DOHH2 (cell line): ENCODE measurements around the gene C9orf85.

Experiments
- CTCF ChIP-seq: fragments of 200-600 bp; sonication (generic); IDR thresholded peaks from one replicate; pipeline ENCODE4 v1.5.1; 2014; ENCODE audit warnings: antibody characterized with exemption, mild to moderate bottlenecking, low read depth, low read length; ENCODE audit not compliant: poor library complexity, severe bottlenecking
- EZH2phosphoT487 ChIP-seq: fragments of 200-600 bp; sonication (generic); IDR thresholded peaks from 2 replicates; pipeline ENCODE4 v1.6.1; 2017; ENCODE audit warnings: borderline replicate concordance, mild to moderate bottlenecking, antibody characterized with exemption, low read length, moderate library complexity, mixed read lengths

- TF ChIP-seq CTCF (no peak), EZH2phosphoT487 (no peak)
Measured at GRCh38 chr9:71920456-71921189, 9.2 kb downstream of the C9orf85 start.
